ENCODE measurements around the gene STX2.

STX2 gene

GRCh38 chr12:130807309-130807708, 31.7 kb downstream of the STX2 start:
- Mint-ChIP-seq H3K27ac (no peak overlapping the region), H3K4me1 (no peaks in the 10 kb centered on the region), H3K9me3 (no peaks in the 10 kb centered on the region), H3K27me3 (ENCODE audit: low read depth) (no peaks in the 10 kb centered on the region), H3K4me3 (no peak overlapping the region), H3K36me3 (ENCODE audit: low read depth) (peaks cover 63% of the 10 kb centered on the region)
- TF ChIP-seq, protein P1, sequence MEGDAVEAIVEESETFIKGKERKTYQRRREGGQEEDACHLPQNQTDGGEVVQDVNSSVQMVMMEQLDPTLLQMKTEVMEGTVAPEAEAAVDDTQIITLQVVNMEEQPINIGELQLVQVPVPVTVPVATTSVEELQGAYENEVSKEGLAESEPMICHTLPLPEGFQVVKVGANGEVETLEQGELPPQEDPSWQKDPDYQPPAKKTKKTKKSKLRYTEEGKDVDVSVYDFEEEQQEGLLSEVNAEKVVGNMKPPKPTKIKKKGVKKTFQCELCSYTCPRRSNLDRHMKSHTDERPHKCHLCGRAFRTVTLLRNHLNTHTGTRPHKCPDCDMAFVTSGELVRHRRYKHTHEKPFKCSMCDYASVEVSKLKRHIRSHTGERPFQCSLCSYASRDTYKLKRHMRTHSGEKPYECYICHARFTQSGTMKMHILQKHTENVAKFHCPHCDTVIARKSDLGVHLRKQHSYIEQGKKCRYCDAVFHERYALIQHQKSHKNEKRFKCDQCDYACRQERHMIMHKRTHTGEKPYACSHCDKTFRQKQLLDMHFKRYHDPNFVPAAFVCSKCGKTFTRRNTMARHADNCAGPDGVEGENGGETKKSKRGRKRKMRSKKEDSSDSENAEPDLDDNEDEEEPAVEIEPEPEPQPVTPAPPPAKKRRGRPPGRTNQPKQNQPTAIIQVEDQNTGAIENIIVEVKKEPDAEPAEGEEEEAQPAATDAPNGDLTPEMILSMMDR (IDR thresholded peaks at IDR 0.05; ENCODE audit: unreplicated experiment in 3 of 3): no peak

GRCh38 chr12:130806574-130806973, 32.5 kb downstream of the STX2 start:
- TF ChIP-seq, protein P1 (IDR thresholded peaks at IDR 0.05; ENCODE audit: unreplicated experiment in 3 of 3): no peak
- Mint-ChIP-seq H3K36me3 (ENCODE audit: low read depth) (peaks cover 56% of the 10 kb centered on the region), H3K27me3 (ENCODE audit: low read depth) (no peaks in the 10 kb centered on the region), H3K9me3 (no peaks in the 10 kb centered on the region), H3K27ac (no peak overlapping the region), H3K4me3 (no peak overlapping the region), H3K4me1 (no peaks in the 10 kb centered on the region)

DNA sequence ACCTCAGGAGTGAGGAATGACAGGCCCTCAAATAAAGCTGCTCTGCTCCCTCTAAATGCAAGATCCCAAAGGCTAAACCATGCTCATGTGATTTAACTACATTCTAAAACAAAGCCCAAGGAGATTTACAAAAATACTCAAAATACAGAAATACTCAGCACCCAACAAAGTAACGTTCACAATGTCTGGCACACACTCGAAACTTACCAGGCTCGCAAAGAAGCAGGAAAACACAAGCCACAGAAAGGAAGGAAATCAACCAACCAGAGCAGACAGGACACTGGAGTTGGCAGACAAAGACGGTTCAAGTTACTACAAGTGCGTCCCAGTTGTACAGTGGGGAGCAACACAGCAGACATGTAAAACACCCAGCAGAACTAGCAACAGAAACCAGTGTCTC, 33.4 kb downstream of the STX2 start:
- Mint-ChIP-seq H3K36me3 (ENCODE audit: low read depth) (peaks cover 58% of the 10 kb centered on the region), H3K27ac (no peak overlapping the region), H3K27me3 (ENCODE audit: low read depth) (no peaks in the 10 kb centered on the region), H3K9me3 (no peaks in the 10 kb centered on the region), H3K4me1 (no peaks in the 10 kb centered on the region), H3K4me3 (no peak overlapping the region)
- TF ChIP-seq, protein P1 (IDR thresholded peaks at IDR 0.05; ENCODE audit: unreplicated experiment in 3 of 3): no peak

- H3K4me3 Mint-ChIP-seq: no peak overlapping the region
- H3K9me3 Mint-ChIP-seq: no peaks in the 10 kb centered on the region
- TF ChIP-seq, protein P1 (IDR thresholded peaks at IDR 0.05; ENCODE audit: unreplicated experiment in 3 of 3): no peak
- H3K27me3 Mint-ChIP-seq (ENCODE audit: low read depth): no peaks in the 10 kb centered on the region
- H3K27ac Mint-ChIP-seq: no peak overlapping the region
- peaks cover 65% of the 10 kb centered on the region for H3K36me3 Mint-ChIP-seq (ENCODE audit: low read depth)
- H3K4me1 Mint-ChIP-seq: no peaks in the 10 kb centered on the region
These were observed 34.8 kb downstream of the STX2 start for GRCh38 chr12:130804216-130804615.

DNA sequence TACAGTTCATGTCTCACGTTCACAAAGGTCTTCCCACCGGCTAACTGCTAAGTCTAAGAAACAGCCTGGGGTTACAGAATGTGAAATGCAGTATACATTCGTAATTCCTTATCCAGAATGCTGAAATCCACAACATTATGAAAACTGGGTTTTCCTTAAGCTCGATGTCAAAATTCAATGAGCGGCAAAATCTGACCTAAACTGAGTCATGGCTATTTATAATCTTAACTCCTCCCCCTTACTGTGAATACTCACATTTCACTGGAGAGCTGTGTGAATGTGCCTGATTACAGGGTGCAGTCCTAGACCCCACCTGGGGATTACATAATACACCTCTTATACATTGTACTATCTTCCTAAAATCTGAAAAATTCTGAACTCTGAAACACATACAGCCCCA, 35.3 kb downstream of the STX2 start:
- TF ChIP-seq, protein P1 (IDR thresholded peaks at IDR 0.05; ENCODE audit: unreplicated experiment in 3 of 3): no peak
- Mint-ChIP-seq H3K4me3 (no peak overlapping the region), H3K9me3 (no peaks in the 10 kb centered on the region), H3K27ac (no peak overlapping the region), H3K36me3 (ENCODE audit: low read depth) (peaks cover 65% of the 10 kb centered on the region), H3K4me1 (no peaks in the 10 kb centered on the region), H3K27me3 (ENCODE audit: low read depth) (no peaks in the 10 kb centered on the region)

DNA sequence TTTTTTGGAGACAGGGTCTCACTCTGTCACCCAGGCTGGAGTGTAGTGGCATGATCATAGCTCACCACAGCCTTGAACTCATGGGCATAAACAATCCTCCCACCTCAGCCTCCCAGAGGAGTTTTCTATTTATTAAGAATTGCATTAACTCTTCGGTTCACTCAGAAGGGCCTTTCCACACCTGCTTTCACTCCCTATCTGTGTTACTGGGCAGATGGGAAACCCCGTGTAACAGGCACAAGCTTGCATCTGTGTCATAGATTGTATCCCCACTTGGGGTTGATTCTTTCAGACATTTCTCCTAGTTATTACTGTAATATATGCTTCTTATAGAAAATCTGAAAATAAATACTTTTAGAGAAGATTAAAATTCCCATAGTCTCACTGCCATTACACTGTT, 38.7 kb downstream of the STX2 start:
- Mint-ChIP-seq H3K4me3 (no peak overlapping the region), H3K27me3 (ENCODE audit: low read depth) (no peaks in the 10 kb centered on the region), H3K4me1 (no peaks in the 10 kb centered on the region), H3K36me3 (ENCODE audit: low read depth) (peaks cover 55% of the 10 kb centered on the region), H3K27ac (no peak overlapping the region), H3K9me3 (no peaks in the 10 kb centered on the region)
- TF ChIP-seq, protein P1 (IDR thresholded peaks at IDR 0.05; ENCODE audit: unreplicated experiment in 3 of 3): no peak
